Measurements from ENCODE around the gene FAM78A.
"Not testable (repeated sequence)": the region's sequence is repeated elsewhere in the genome, so short reads cannot be mapped to it uniquely, and the experiment has no call there.

The FAM78A gene

GRCh38 chr9:131280660-131281059, 4.3 kb upstream of the FAM78A start:
- no peak for DNase-seq

GRCh38 chr9:131279863-131280570, 3.7 kb upstream of the FAM78A start:
- no peak for DNase-seq

GRCh38 chr9:131279196-131279862, 3.0 kb upstream of the FAM78A start:
- DNase-seq = no peak

- no peak for DNase-seq
Measured at GRCh38 chr9:131278702-131279111, 2.4 kb upstream of the FAM78A start.

GRCh38 chr9:131277910-131278701, 1.8 kb upstream of the FAM78A start:
- peak; percentile 77 for DNase-seq

- no peak for DNase-seq
Measured at GRCh38 chr9:131277287-131277909, 1.1 kb upstream of the FAM78A start.

- no peak for DNase-seq
Measured at GRCh38 chr9:131276891-131277286, 579 bp upstream of the FAM78A start.

GRCh38 chr9:131275332-131276093, 797 bp downstream of the FAM78A start:
- peak; percentile 61 for DNase-seq

- no peak for DNase-seq
Measured at GRCh38 chr9:131274674-131275331, 1.5 kb downstream of the FAM78A start.

- DNase-seq = peak; percentile 64
Measured at GRCh38 chr9:131273856-131274673, 2.2 kb downstream of the FAM78A start.

- peak; percentile 56 for DNase-seq
Measured at GRCh38 chr9:131273146-131273855, 3.0 kb downstream of the FAM78A start.

GRCh38 chr9:131272212-131272611, 4.1 kb downstream of the FAM78A start:
- no peak for DNase-seq

- DNase-seq = no peak
Measured at GRCh38 chr9:131271506-131271931, 4.8 kb downstream of the FAM78A start.

GRCh38 chr9:131271016-131271273, 5.4 kb downstream of the FAM78A start:
- DNase-seq = not testable (repeated sequence)

GRCh38 chr9:131270171-131271015, 5.9 kb downstream of the FAM78A start:
- DNase-seq = peak; percentile 85

- no peak for DNase-seq
Measured at GRCh38 chr9:131266266-131267229, 9.8 kb downstream of the FAM78A start.

GRCh38 chr9:131264231-131264630, 12.1 kb downstream of the FAM78A start:
- DNase-seq = no peak

GRCh38 chr9:131263701-131264100, 12.6 kb downstream of the FAM78A start:
- no peak for DNase-seq

GRCh38 chr9:131263033-131263343, 13.3 kb downstream of the FAM78A start:
- not testable (repeated sequence) for DNase-seq
